CD8-positive, alpha-beta memory T cell (primary cell): ENCODE measurements around the gene UPF2. TPM values are rescaled to one million over a fixed set of nuclear protein-coding genes. Genes with fewer than 3 reads are reported as not detected.
A peak's percentile ranks its signal among the peaks of the same experiment; 100 is the strongest.

ENCODE experiments used
- CTCF ChIA-PET: fragments of 350-600 bp; sonication (Branson Sonifier 250); formaldehyde crosslinking; loops from one replicate; lab custom pipeline; 2021; ENCODE audit warnings: antibody characterized with exemption; lab: Charles Lee
- POLR2A ChIA-PET: fragments of 350-600 bp; sonication (Branson Sonifier 250); formaldehyde crosslinking; loops from one replicate; lab custom pipeline; 2021; ENCODE audit warnings: antibody characterized with exemption; lab: Charles Lee
- DNase-seq, 5 donors: peaks; one replicate each; pipeline versions ENCODE4 v3.0.0 to v3.0.0-alpha.2; 2020 to 2022; ENCODE audit warnings: mixed read lengths in 1 of 5
- H3K27ac ChIP-seq: one replicate; pipeline ENCODE4 v1.7.0; 2013; ENCODE audit warnings: low read depth, mild to moderate bottlenecking, low read length, moderate library complexity
- H3K27me3 ChIP-seq: 2 replicates; pipeline ENCODE4 v1.7.0; 2013; ENCODE audit warnings: low read length, mild to moderate bottlenecking; ENCODE audit not compliant: insufficient read depth, poor library complexity, severe bottlenecking
- H3K36me3 ChIP-seq: 2 replicates; pipeline ENCODE4 v1.7.0; 2013; ENCODE audit warnings: mild to moderate bottlenecking, low read length, moderate library complexity; ENCODE audit not compliant: insufficient read depth
- H3K4me1 ChIP-seq: 2 replicates; pipeline ENCODE4 v1.7.0; 2013; ENCODE audit warnings: mild to moderate bottlenecking, low read length, moderate library complexity; ENCODE audit not compliant: insufficient read depth
- H3K4me3 ChIP-seq: 2 replicates; pipeline ENCODE4 v1.7.0; 2013; ENCODE audit warnings: mild to moderate bottlenecking, low read length
- H3K9me3 ChIP-seq: 2 replicates; pipeline ENCODE4 v1.7.0; 2013; ENCODE audit warnings: mild to moderate bottlenecking, low read length
- H3K27ac Mint-ChIP-seq, 8 donors: one replicate each; pipeline ENCODE4 v1.8.0; 2020 to 2021; ENCODE audit warnings: mixed read lengths in 8 of 8, mild to moderate bottlenecking in 6 of 8, inconsistent platforms in 3 of 8, moderate library complexity in 3 of 8
- H3K27me3 Mint-ChIP-seq, 2 donors: one replicate each; pipeline ENCODE4 v1.8.0; 2020 to 2021; ENCODE audit warnings: mixed read lengths in 2 of 2, mild to moderate bottlenecking in 1 of 2, moderate library complexity in 1 of 2
- H3K36me3 Mint-ChIP-seq, 3 donors: one replicate each; pipeline ENCODE4 v1.8.0; 2020 to 2021; ENCODE audit warnings: mixed read lengths in 3 of 3, inconsistent platforms in 1 of 3, mild to moderate bottlenecking in 1 of 3
- H3K4me1 Mint-ChIP-seq, 3 donors: one replicate each; pipeline ENCODE4 v1.8.0; 2020 to 2021; ENCODE audit warnings: mixed read lengths in 3 of 3, inconsistent platforms in 1 of 3, mild to moderate bottlenecking in 1 of 3
- H3K4me3 Mint-ChIP-seq, 7 donors: one replicate each; pipeline ENCODE4 v1.8.0; 2020 to 2021; ENCODE audit warnings: mixed read lengths in 7 of 7, mild to moderate bottlenecking in 6 of 7, moderate library complexity in 4 of 7, inconsistent platforms in 2 of 7
- H3K9me3 Mint-ChIP-seq, 5 donors: one replicate each; pipeline ENCODE4 v1.8.0; 2020 to 2022; ENCODE audit warnings: mixed read lengths in 5 of 5, mild to moderate bottlenecking in 3 of 5, moderate library complexity in 2 of 5, inconsistent platforms in 1 of 5
- polyA plus RNA-seq: library from polyadenylated mRNA; unstranded; fragments of 300-500 nt; fragmentation: Illumina TruSeq; gene quantifications from one replicate; pipeline ENCODE4 v1.2.3, GENCODE V29; 2021
- total RNA-seq, 2 experiments: library from RNA; stranded (reverse); gene quantifications; one replicate each; pipeline ENCODE4 v1.2.3, GENCODE V29; 2021

The UPF2 gene
- total and polyA plus RNA-seq, 3 experiments from 2014 or later = 18.5 to 42.4 (median 39.8) TPM

GRCh38 chr10:11877591-11877905 lies 165.1 kb downstream of the UPF2 start:
- H3K36me3 ChIP-seq = no peaks in the 10 kb centered on the region
- H3K4me3 ChIP-seq = no peak overlapping the region
- H3K9me3 ChIP-seq = no peaks in the 10 kb centered on the region
- DNase-seq = peak in 1 of 5 donors; percentile 30
- no peaks in the 10 kb centered on the region for H3K9me3 Mint-ChIP-seq
- ChIA-PET POLR2A (no interaction called here), CTCF (no interaction called here)
- H3K4me3 Mint-ChIP-seq = no peak overlapping the region
- H3K27ac Mint-ChIP-seq = no peak overlapping the region
- H3K36me3 Mint-ChIP-seq = no peaks in the 10 kb centered on the region
- no peaks in the 10 kb centered on the region for H3K27me3 Mint-ChIP-seq
- peaks cover 14% of the 10 kb centered on the region for H3K4me1 ChIP-seq
- H3K27me3 ChIP-seq = no peaks in the 10 kb centered on the region
- peaks cover 17 to 34% (median 22%) of the 10 kb centered on the region in 3 donors for H3K4me1 Mint-ChIP-seq
- H3K27ac ChIP-seq = no peak overlapping the region

DNA sequence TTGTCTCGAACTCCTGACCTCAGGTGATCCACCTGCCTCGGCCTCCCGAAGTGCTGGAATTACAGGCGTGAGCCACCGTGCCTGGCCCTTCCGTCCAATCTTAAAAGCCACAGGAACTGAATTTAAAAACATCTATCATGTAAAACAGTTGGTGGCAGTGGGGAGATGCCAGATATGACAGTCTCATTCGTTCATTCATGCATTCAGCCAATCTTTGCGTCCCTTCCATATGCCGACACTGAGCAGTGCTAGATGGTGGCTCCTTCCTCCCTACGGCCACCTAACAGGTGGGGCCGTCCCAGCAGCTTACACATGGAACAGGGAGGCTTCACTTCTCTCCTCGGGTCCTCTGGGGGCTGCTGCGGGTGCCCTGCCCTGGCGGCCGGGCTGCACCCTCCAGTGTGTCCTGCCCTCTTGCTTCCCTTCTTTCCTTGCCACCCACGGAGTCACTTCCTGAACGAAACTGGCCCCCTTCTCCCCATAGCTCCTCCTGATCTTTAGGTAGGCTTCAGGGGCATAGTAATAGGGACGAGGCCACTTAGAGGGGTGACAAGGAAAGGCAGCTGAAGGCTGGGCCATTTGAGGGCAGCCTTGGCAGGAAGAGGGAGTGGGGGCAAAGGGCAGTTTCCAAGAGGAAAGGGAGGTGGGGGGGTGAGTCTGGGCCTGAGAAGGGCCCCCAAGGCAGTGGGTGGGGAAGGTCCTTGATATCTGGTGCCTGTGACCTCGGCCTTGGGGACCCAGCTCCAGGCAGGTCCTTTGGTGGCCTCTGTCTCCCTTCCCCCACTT lies 165.6 kb downstream of the UPF2 start:
- H3K4me1 Mint-ChIP-seq = peaks cover 13 to 33% (median 19%) of the 10 kb centered on the region in 3 donors
- no peak overlapping the region for H3K4me3 Mint-ChIP-seq
- no peaks in the 10 kb centered on the region for H3K27me3 ChIP-seq
- H3K9me3 Mint-ChIP-seq = no peaks in the 10 kb centered on the region
- H3K9me3 ChIP-seq = no peaks in the 10 kb centered on the region
- peak in 1 of 5 donors; percentile 24 for DNase-seq
- H3K4me3 ChIP-seq = no peak overlapping the region
- ChIA-PET POLR2A (no interaction called here), CTCF (no interaction called here)
- H3K4me1 ChIP-seq = peaks cover 17% of the 10 kb centered on the region
- no peaks in the 10 kb centered on the region for H3K36me3 Mint-ChIP-seq
- H3K36me3 ChIP-seq = no peaks in the 10 kb centered on the region
- no peak overlapping the region for H3K27ac ChIP-seq
- H3K27me3 Mint-ChIP-seq = no peaks in the 10 kb centered on the region
- no peak overlapping the region for H3K27ac Mint-ChIP-seq

DNA sequence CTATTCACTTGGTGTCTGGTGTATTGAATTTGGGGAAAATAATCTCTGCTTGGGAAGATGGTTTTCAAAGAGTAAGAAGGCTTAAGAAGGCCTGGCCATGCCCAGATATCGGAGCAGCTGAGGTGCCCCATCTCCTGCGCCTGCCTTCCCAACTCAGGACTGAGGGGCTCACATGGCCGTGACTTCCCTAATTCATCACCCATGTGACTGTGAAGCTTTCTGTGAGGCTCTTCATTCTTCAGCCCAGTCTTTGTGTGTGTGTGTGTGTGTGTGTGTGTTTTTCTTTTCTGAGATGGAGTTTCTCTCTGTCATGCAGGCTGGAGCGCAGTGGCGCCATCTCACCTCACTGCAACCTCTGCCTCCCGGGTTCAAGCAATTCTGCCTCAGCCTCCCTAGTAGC lies 166.3 kb downstream of the UPF2 start:
- POLR2A ChIA-PET = no interaction called here
- CTCF ChIA-PET = no interaction called here
- H3K36me3 Mint-ChIP-seq = no peaks in the 10 kb centered on the region

GRCh38 chr10:11875494-11876281 lies 166.9 kb downstream of the UPF2 start:
- Mint-ChIP-seq H3K4me1 (peaks cover 18 to 41% (median 29%) of the 10 kb centered on the region in 3 donors), H3K36me3 (no peaks in the 10 kb centered on the region), H3K27ac (peak overlapping the region in 3 of 8 donors; percentile 48 to 55 (median 50)), H3K27me3 (peaks cover 0 to under 1% of the 10 kb centered on the region in 2 donors), H3K4me3 (no peak overlapping the region), H3K9me3 (no peaks in the 10 kb centered on the region)
- no peak overlapping the region for H3K27ac ChIP-seq
- no peaks in the 10 kb centered on the region for H3K9me3 ChIP-seq
- POLR2A ChIA-PET = no interaction called here
- H3K4me3 ChIP-seq = no peak overlapping the region
- H3K36me3 ChIP-seq = no peaks in the 10 kb centered on the region
- no peaks in the 10 kb centered on the region for H3K27me3 ChIP-seq
- CTCF ChIA-PET = interaction anchor here (0.8 to 1.2 kb wide), 2 partner anchors 111 to 158 kb away, joined by 3 read pairs; no protein-coding TSS in a partner anchor
- peaks cover 26% of the 10 kb centered on the region for H3K4me1 ChIP-seq
- DNase-seq = peak in 1 of 5 donors; percentile 15

More for the DNA sequence above, 166.3 kb downstream of the UPF2 start:
- DNase-seq = no peak
- Histone ChIP-seq H3K36me3 (no peaks in the 10 kb centered on the region), H3K4me3 (no peak overlapping the region), H3K4me1 (peaks cover 24% of the 10 kb centered on the region), H3K27me3 (no peaks in the 10 kb centered on the region), H3K27ac (no peak overlapping the region), H3K9me3 (no peaks in the 10 kb centered on the region)
- Mint-ChIP-seq H3K9me3 (no peaks in the 10 kb centered on the region), H3K4me1 (peaks cover 15 to 34% (median 24%) of the 10 kb centered on the region in 3 donors), H3K27me3 (no peaks in the 10 kb centered on the region), H3K4me3 (no peak overlapping the region), H3K27ac (no peak overlapping the region)

- H3K27me3 Mint-ChIP-seq = peaks cover 0 to 3% of the 10 kb centered on the region in 2 donors
- peak overlapping the region in 3 of 8 donors; percentile 17 to 46 (median 41) for H3K27ac Mint-ChIP-seq
- peak overlapping the region in 2 of 7 donors; percentile 10 to 15 for H3K4me3 Mint-ChIP-seq
- DNase-seq = peak in 4 of 5 donors; percentile 19 to 57 (median 38)
- H3K36me3 Mint-ChIP-seq = no peaks in the 10 kb centered on the region
- Histone ChIP-seq H3K36me3 (no peaks in the 10 kb centered on the region), H3K27ac (no peak overlapping the region), H3K27me3 (no peaks in the 10 kb centered on the region), H3K4me1 (peaks cover 26% of the 10 kb centered on the region), H3K4me3 (no peak overlapping the region), H3K9me3 (no peaks in the 10 kb centered on the region)
- ChIA-PET POLR2A (no interaction called here), CTCF (interaction anchor here (0.8 to 1.2 kb wide), 2 partner anchors 112 to 159 kb away, joined by 3 read pairs; no protein-coding TSS in a partner anchor)
- peaks cover 18 to 42% (median 33%) of the 10 kb centered on the region in 3 donors for H3K4me1 Mint-ChIP-seq
- H3K9me3 Mint-ChIP-seq = no peaks in the 10 kb centered on the region
Measured at GRCh38 chr10:11874568-11875493, 167.8 kb downstream of the UPF2 start.

GRCh38 chr10:11871466-11871865 lies 171.1 kb downstream of the UPF2 start:
- no peak overlapping the region for H3K27ac ChIP-seq
- H3K9me3 ChIP-seq = no peaks in the 10 kb centered on the region
- Mint-ChIP-seq H3K4me3 (peak overlapping the region in 3 of 7 donors; percentile 16 to 52 (median 35)), H3K4me1 (peaks cover 18 to 42% (median 33%) of the 10 kb centered on the region in 3 donors), H3K27me3 (peaks cover 0 to 9% of the 10 kb centered on the region in 2 donors), H3K36me3 (no peaks in the 10 kb centered on the region), H3K9me3 (no peaks in the 10 kb centered on the region), H3K27ac (peak overlapping the region in 4 of 8 donors; percentile 11 to 61 (median 20))
- POLR2A ChIA-PET = no interaction called here
- peaks cover 26% of the 10 kb centered on the region for H3K4me1 ChIP-seq
- peak in 1 of 5 donors; percentile 42 for DNase-seq
- H3K36me3 ChIP-seq = no peaks in the 10 kb centered on the region
- CTCF ChIA-PET = no interaction called here
- H3K27me3 ChIP-seq = no peaks in the 10 kb centered on the region
- H3K4me3 ChIP-seq = no peak overlapping the region

- Histone ChIP-seq H3K27me3 (no peaks in the 10 kb centered on the region), H3K27ac (no peak overlapping the region), H3K4me1 (peaks cover 26% of the 10 kb centered on the region), H3K36me3 (no peaks in the 10 kb centered on the region), H3K9me3 (no peaks in the 10 kb centered on the region), H3K4me3 (no peak overlapping the region)
- DNase-seq = no peak
- Mint-ChIP-seq H3K9me3 (no peaks in the 10 kb centered on the region), H3K36me3 (no peaks in the 10 kb centered on the region), H3K27ac (peak overlapping the region in 3 of 8 donors; percentile 11 to 61 (median 14)), H3K4me3 (peak overlapping the region in 1 of 7 donors; percentile 35), H3K27me3 (peaks cover 0 to 9% of the 10 kb centered on the region in 2 donors), H3K4me1 (peaks cover 15 to 39% (median 33%) of the 10 kb centered on the region in 3 donors)
- POLR2A ChIA-PET = no interaction called here
- CTCF ChIA-PET = no interaction called here
Measured at GRCh38 chr10:11870900-11871400, 171.7 kb downstream of the UPF2 start.
